ENCODE measurements around the gene GTF2H3.

DNA sequence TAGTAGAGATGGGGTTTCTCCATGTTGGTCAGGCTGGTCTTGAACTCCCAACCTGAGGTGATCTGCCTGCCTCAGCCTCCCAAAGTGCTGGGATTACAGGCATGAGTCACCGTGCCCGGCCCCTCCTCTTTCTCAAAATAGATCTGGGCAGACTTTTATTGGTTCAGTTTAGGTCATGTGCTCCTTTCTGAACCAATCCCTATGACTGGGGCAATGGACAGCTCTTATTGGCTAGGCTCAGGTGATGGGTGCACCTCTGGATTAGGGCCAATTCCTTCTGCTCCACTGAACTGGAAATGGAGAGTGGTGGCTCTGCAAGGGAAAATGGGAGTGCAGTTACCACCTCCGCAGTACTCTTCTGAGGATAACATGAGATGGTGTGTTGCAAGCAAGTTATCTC lies 72.3 kb downstream of the GTF2H3 start:
- TF ChIP-seq, protein P1, sequence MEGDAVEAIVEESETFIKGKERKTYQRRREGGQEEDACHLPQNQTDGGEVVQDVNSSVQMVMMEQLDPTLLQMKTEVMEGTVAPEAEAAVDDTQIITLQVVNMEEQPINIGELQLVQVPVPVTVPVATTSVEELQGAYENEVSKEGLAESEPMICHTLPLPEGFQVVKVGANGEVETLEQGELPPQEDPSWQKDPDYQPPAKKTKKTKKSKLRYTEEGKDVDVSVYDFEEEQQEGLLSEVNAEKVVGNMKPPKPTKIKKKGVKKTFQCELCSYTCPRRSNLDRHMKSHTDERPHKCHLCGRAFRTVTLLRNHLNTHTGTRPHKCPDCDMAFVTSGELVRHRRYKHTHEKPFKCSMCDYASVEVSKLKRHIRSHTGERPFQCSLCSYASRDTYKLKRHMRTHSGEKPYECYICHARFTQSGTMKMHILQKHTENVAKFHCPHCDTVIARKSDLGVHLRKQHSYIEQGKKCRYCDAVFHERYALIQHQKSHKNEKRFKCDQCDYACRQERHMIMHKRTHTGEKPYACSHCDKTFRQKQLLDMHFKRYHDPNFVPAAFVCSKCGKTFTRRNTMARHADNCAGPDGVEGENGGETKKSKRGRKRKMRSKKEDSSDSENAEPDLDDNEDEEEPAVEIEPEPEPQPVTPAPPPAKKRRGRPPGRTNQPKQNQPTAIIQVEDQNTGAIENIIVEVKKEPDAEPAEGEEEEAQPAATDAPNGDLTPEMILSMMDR (IDR thresholded peaks at IDR 0.05 in 2 of 3, conservative IDR thresholded peaks at IDR 0.05 in 1 of 3; ENCODE audit: control insufficient read depth in 2 of 3, extremely low read depth in 1 of 3, insufficient read depth in 1 of 3, low read depth in 3 of 3, low read length in 3 of 3) = no peak
- TF ChIP-seq LARP7 (IDR thresholded peaks at IDR 0.05) (no peak), FOXK2 (IDR thresholded peaks at IDR 0.05) (no peak), USF2 (IDR thresholded peaks at IDR 0.05; ENCODE audit: borderline replicate concordance, low read depth, low read length) (no peak), ZNF24 (IDR thresholded peaks at IDR 0.05) (no peak)
